Activated T-cell treated with anti-CD3 and anti-CD28 coated beads, Interleukin-2, amount 50 U/mL, for 48 hours (primary cell): Measurements from ENCODE around the gene CBX4.

ENCODE experiments used
- DNase-seq, 2 experiments: peaks; one replicate each; pipeline ENCODE4 v3.0.0-alpha.2; 2020

Gene CBX4

DNA sequence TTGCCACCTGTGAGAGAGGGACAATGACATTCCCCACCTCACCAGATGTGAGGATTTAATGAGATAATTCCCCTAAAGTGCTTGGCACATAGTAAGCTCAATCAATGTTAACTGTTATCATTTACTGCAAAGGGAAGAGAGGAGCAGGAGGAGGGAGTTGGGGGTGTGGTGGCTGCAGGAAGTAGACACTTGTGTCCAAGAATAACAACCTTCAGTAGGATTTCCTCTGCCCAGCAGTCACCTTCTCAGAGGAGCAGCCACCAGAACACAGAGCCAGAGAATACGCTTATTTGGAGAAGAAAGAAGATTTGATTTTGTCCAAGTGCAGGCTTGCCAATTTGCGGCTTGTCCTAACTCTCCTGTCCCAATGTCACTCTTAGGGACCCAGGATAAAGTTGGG is 10.2 kb downstream of the CBX4 start:
- DNase-seq, result no peak

DNA sequence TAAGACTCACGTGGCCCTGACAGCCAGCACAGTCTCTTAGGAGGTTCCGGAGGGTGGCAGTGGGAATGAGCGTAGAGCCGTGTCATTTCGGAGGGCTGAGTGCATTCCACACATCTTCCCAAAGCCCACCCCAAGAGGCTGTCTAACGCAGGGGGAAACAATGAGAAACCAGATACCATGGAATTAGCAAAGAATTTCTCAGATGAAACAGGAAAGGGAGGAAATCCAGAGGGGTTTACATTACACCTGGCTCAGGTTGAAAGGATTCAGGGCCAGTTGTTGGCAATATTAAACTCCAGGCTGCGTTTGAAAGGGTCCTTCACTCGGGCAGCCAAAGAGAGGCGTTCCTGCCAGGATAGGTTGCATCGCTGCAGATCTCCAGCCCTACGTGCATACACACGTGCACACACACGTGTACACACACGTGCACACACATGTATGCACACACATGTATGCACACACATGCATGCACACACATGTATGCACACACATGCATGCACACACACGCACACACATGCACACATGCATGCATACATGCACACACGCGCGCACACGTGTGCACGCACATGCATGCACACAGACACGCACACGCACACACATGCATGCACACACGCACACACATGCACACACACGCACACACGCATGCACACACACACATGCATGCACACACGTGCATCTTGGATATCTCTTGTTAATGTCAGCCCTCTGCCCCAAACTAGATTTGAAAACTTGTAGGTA is 12.2 kb downstream of the CBX4 start:
- DNase-seq, result no peak

DNA sequence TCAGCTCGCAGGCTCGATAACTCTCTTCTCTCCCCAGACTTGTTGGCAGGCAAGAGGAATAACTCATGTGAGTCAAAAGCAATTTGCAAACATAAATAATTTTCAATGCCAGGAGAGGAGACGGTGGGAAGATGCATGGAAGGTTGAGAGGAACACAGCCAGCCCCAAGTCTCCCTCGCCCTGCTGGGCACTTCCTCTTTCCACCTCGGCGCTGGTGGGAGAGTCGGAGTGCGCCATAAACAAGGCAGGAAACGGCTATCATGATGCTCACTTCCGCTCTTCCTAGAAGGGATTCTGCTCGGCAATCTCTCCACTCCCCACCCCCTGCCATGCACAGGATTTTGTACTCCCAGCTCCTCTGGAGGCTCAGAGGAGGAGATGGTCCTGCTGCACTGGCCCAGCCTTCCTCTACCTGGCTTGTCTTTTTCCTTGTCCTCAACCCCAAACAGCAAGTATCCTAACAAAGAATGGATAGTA is 13.0 kb downstream of the CBX4 start:
- DNase-seq, result no peak

DNA sequence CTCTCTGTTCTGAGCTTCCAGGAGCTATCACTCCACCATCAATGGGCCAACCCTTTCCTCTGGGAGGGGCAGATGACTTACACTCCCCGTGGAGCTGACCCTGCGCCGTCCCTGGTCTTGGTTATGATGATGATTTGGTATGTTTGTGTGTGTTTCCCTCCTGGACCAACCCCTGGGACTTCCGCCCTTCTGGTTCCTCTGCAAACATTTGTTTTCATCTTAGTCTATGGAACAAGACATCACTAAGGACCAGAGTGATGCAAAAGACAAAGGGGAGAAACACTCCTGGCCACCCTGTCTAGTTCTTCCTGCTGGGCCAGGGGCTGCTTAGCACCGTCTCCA is 13.7 kb downstream of the CBX4 start:
- DNase-seq, result no peak

GRCh38 chr17:79824893-79825579 is 14.2 kb downstream of the CBX4 start:
- DNase-seq, result no peak

DNA sequence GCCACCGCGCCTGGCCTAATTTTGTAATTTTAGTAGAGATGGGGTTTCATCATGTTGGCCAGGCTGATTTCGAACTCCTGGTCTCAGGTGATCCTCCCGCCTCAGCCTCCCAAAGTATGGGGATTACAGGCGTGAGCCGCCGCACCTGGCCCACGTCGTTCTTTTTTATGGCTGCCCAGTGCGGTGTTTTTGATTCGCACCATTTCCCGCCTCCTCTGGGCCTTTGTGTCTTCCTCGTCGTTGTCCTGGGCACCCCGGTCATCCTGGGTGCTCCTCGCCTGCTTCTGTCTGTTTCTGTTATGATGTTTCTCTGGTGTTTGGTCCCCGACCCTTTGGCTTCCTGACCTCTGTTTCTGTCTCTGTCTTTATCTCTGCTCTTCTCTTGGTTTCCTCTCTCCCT is 15.0 kb downstream of the CBX4 start:
- DNase-seq, result no peak

GRCh38 chr17:79822583-79823124 is 16.6 kb downstream of the CBX4 start:
- no peak for DNase-seq

GRCh38 chr17:79821331-79822095 is 17.7 kb downstream of the CBX4 start:
- DNase-seq, result no peak

GRCh38 chr17:79820959-79821330 is 18.3 kb downstream of the CBX4 start:
- DNase-seq, result no peak

DNA sequence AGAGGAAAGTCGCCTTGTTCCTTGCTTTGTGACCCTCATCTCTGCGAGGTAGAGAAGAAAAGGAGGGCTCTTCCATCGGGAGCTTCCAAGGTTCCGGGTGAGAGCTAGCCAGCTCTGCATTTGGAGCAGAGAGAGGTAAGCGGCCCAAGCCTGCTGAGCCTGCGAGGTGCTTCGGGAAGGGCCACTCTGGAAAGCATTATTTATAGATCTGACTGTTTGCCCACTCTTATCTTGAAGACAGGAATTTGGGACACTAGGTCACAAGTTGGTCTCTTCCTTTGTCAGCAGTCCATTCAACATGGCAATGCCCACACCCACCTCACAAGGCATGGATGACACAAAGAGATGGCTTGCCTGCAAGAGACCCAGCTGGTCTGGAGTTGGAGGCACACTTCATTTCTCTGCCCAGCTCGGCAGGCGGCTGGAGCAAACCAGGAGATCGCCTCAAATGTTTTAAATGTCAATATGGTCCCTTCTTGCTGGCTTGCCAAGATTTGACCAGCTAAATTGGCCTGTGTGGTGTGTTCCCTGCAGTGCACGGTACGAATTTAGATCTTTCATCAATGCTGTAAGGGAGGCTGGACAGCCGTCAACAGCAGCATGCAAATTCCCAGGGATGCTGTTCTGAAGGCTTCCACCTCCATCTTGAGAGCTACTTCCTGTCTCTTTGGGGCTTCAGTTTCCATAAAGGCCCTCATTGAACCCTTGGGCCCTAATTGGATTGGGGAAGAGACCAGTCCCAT is 19.5 kb downstream of the CBX4 start:
- DNase-seq, result no peak

DNA sequence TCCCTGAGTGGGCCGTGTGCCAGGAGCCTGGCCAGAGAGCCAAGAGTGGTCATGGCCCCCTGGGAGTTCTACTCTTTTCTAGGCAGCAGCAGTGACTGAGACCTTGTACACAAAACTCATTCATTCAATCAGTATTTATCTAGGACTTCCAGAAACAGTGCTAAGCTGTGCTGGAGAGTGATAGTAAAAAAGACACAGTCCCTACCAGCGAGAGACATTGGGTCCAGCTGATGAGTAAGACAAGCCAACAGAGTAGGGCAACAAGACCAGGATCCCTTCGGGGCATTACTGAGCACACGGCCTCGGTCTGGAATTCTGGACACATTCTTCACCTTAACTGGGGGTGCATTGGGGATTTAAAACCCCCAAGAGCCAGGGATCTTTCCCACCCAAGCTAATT is 20.2 kb downstream of the CBX4 start:
- no peak for DNase-seq

- no peak for DNase-seq
These were observed 21.0 kb downstream of the CBX4 start for GRCh38 chr17:79818026-79818758.

DNA sequence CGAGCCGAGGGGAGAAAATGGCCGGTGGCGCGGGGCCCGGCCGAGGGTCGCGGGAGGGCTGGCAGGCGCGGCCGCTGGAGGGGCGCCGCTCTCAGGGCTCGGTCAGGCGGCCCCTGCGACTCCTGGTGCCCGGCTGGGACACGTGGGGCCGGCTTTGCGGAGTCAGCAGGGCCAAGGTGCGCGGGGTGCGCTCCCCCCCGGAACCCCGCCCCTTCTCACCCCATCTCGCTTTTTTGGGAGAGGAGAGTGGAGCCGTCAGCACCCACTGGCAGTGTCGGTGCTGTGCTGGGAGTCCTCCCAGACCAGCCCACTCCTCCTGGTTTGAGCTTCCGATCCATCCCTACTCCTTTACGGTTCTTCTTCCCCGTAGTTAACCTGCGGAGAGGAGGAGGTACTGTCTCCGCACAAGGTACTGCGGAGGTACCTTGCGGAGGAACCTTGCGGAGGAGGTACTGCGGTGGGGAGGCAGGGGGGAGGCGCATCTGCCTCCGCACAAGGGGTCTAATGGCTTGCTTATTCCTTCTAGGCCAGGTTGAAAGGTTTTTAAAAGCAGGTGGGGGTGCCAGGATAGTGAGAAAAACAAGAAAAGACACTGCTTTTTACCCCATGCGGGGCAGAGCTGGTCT is 23.3 kb downstream of the CBX4 start:
- DNase-seq, result no peak

DNA sequence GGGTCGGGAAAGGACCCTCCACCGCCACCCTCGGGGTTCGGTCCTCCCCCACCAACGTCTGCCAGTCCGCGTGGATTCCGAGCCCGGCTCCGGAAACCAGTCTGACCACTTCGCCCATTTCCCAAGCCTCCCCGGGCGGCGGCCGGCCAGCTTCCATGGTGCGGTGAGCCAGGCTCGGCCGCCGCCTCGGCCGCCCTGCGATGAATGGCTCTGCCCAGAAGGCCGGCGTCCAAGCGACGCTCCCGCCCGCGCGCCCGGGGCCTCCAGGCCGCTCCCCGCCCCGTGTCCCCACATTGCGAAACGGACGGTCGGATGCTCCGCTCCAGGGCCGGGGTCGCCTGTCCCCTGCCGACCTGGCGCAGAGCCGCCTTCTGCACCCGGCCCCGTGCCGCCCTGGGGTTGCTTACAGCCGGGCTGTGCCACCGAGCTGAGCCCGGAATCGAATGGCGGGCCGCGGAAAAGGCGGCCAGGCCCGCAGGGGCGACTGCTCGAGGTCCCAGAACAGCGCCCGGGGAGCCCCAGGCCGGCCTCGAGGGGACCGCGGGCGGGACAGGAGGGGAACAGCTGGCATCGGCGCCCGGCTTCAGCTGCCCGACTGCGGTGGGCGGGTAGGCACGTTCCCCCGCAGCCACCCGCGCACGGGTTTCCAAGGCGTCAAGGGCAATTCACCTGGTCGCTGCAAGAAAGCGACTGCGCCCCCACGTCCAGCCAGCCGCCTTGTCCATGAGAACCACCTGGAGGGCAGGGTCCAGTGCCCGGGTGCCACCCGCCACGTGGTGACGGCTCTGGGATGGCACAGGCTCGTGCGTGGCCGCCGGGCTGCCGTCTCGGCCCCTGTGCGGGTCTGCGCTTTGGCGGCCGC is 24.0 kb downstream of the CBX4 start:
- DNase-seq, result peak in 1 of 2 experiments; percentile 45

- DNase-seq, result no peak
These were observed 24.9 kb downstream of the CBX4 start for GRCh38 chr17:79814127-79814973.

GRCh38 chr17:79813297-79814126 is 25.7 kb downstream of the CBX4 start:
- no peak for DNase-seq

DNA sequence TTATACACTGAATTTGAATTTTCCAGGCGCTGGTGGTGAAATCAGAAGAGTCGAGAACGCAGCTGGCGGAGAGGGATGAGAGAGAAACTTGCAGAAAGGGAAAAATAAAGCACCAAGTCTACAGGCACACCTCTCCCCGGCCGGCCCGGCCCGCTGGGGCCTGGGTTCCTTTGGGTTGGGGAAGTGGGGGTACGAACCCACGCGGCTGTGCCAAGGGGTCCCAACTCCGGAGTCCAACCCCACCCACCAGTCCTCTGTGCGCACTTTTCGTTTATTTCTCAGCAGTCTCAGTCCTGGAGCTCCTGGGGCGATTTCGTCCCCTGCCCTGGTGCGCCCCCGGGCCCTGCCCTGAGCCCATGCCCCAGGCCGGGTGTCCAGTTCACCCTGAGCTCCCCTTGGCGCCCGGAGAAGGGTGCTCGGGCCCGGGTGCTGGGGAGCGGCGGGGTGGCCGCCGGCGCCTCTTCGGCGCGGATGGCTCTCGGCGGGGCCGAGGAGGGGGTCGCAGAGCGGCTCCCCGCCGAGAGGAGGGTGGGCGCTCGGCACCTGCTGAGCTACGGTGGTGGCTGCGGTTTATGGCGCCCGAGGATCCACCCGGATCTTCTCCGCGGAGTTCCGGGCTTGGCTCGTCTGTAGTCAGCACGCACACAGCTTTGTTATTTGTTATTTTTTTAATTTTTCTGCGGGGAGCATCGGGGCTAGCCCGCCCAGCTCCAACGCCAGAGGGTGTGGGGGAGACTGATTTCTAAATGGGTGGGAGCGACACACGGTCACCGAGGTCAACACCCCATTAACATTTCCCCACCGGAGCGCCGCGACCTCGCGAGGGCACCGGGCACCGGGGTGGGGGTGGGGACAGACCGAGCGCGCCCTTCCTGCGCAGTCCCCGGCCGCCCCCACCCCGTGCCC is 26.6 kb downstream of the CBX4 start:
- DNase-seq, result no peak
